Thoracic aorta (tissue), 2 donors: ENCODE measurements around the gene TRIM41. TPM values are rescaled to one million over a fixed set of nuclear protein-coding genes. Genes with fewer than 3 reads are reported as not detected.
A peak's percentile ranks its signal among the peaks of the same experiment; 100 is the strongest.

Source experiments
- ATAC-seq: fragments of 150-250 bp; one replicate; pipeline ENCODE4 v1.8.0; 2017; ENCODE audit warnings: low read depth; ENCODE audit not compliant: insufficient number of reproducible peaks, low FRiP score
- DNase-seq: peaks from one replicate; pipeline ENCODE4 v3.0.0-alpha.2; 2020; ENCODE audit warnings: low spot score
- H3K27ac ChIP-seq, 2 donors: fragments of 200-600 bp; sonication (generic); 1 replicate in 1 of 2; 2 replicates in 1 of 2; pipeline ENCODE4 v1.5.1; 2016; ENCODE audit warnings: mild to moderate bottlenecking in 2 of 2, moderate library complexity in 2 of 2
- H3K27me3 ChIP-seq: fragments of 200-600 bp; sonication (generic); replicated peaks from 2 replicates; pipeline ENCODE4 v1.6.0; 2016; ENCODE audit warnings: mild to moderate bottlenecking; ENCODE audit not compliant: insufficient read depth
- H3K36me3 ChIP-seq: fragments of 200-600 bp; sonication (generic); one replicate; pipeline ENCODE4 v1.5.1; 2016
- H3K4me1 ChIP-seq, 2 donors: fragments of 200-600 bp; sonication (generic); 1 replicate in 1 of 2; 2 replicates in 1 of 2; pipeline versions ENCODE4 v1.5.1 to v1.6.0; 2016; ENCODE audit warnings: low read depth in 2 of 2, mild to moderate bottlenecking in 1 of 2; ENCODE audit not compliant: control insufficient read depth in 1 of 2
- H3K4me3 ChIP-seq: fragments of 200-600 bp; sonication (generic); 2 replicates; pipeline ENCODE4 v1.5.1; 2016; ENCODE audit warnings: mild to moderate bottlenecking
- H3K9me3 ChIP-seq: fragments of 200-600 bp; sonication (generic); 2 replicates; pipeline ENCODE4 v1.5.1; 2016
- total RNA-seq, 2 donors: library from RNA; depleted of rRNA; stranded (reverse); fragments of >200 nt; gene quantifications; one replicate each; pipeline versions ENCODE4 v1.1.0 to v1.2.3, GENCODE V29; 2016
- TF ChIP-seq, protein P1 (sequence below): fragments of 200-600 bp; sonication (generic); IDR thresholded peaks from one replicate; pipeline ENCODE4 v1.5.1; 2019; ENCODE audit warnings: antibody characterized with exemption

The TRIM41 gene
- total RNA-seq, 2 donors from 2014 or later = 12.2 to 12.4 TPM

DNA sequence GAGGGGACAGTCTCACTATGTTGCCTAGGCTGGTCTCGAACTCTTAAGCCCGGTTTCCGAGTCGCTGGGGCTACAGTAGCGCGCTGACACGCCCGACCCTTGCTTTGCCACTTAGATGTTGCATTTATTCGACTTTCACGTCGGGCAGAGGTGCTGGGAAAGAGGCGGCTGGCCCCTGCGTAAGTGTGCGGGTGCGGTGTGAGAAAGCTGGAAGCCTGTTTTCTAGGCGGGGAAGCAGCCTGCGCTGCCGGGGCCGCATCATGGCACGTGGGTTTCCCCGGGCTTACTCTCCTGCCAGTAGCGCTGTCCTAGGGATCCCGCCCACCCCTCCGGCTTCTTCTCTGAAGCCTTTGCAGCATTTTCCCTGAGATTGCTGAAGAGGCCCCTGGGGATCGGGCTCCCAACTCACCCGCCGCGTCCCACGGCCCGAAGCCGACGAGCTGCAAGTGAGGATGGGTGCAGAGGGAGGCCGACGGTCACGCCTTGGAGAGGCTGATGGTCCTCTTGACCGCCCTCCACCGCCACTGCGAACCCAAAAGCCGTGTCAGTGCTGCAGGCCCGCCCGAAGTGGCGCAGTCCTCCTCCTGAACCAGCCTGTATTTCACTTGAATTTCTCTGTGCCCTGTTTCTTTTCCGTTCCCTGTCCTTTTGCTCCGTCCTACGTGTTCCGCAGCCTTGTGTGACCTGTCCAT is 5.8 kb upstream of the TRIM41 start:
- H3K27ac ChIP-seq = peak overlapping the region; percentile 49 to 60
- TF ChIP-seq, protein P1, sequence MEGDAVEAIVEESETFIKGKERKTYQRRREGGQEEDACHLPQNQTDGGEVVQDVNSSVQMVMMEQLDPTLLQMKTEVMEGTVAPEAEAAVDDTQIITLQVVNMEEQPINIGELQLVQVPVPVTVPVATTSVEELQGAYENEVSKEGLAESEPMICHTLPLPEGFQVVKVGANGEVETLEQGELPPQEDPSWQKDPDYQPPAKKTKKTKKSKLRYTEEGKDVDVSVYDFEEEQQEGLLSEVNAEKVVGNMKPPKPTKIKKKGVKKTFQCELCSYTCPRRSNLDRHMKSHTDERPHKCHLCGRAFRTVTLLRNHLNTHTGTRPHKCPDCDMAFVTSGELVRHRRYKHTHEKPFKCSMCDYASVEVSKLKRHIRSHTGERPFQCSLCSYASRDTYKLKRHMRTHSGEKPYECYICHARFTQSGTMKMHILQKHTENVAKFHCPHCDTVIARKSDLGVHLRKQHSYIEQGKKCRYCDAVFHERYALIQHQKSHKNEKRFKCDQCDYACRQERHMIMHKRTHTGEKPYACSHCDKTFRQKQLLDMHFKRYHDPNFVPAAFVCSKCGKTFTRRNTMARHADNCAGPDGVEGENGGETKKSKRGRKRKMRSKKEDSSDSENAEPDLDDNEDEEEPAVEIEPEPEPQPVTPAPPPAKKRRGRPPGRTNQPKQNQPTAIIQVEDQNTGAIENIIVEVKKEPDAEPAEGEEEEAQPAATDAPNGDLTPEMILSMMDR = no peak
- H3K4me1 ChIP-seq = peaks cover 9% of the 10 kb centered on the region in 2 donors
- no peaks in the 10 kb centered on the region for H3K36me3 ChIP-seq
- DNase-seq (no peak), ATAC-seq (no peak)
- H3K9me3 ChIP-seq = no peaks in the 10 kb centered on the region
- H3K4me3 ChIP-seq = peak overlapping the region; percentile 66
- H3K27me3 ChIP-seq = no peaks in the 10 kb centered on the region

DNA sequence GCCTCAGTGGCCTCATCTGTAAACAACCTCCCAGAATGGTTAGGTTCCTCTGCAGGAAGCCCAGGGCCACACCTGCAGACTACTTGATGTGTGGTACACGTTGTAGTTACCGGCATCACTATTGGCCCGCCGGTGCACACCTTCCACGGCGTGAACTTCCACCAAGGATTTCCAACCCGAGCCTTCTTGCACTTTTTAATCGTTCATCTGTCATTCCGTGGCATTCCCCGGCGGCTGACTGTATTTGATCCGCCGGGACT is 5.3 kb upstream of the TRIM41 start:
- ATAC-seq (no peak), DNase-seq (no peak)
- H3K9me3 ChIP-seq = no peaks in the 10 kb centered on the region
- H3K27me3 ChIP-seq = no peaks in the 10 kb centered on the region
- H3K27ac ChIP-seq = peak overlapping the region; percentile 49 to 60
- TF ChIP-seq, protein P1 = no peak
- peaks cover 9% of the 10 kb centered on the region in 2 donors for H3K4me1 ChIP-seq
- H3K4me3 ChIP-seq = peak overlapping the region; percentile 66
- H3K36me3 ChIP-seq = no peaks in the 10 kb centered on the region

DNA sequence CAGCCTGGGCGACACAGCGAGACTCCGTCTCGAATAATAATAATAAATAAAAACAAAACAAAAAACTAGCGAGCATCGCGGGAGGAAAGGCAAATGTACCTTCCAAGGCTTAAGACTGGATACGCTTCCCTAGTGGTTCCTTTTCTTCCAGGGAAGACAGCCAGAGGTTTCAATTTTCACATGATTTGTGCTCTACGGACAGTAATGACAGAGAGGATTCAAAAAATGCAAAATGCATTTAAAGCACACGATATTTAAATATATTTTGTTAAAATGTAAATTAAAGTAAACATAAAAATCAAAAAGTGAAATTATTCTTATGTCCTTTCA is 4.3 kb upstream of the TRIM41 start:
- Histone ChIP-seq H3K9me3 (no peaks in the 10 kb centered on the region), H3K36me3 (no peaks in the 10 kb centered on the region), H3K4me1 (peaks cover 9% of the 10 kb centered on the region in 2 donors), H3K27me3 (no peaks in the 10 kb centered on the region), H3K27ac (peak overlapping the region; percentile 49 to 60), H3K4me3 (peak overlapping the region; percentile 66)
- DNase-seq = no peak
- TF ChIP-seq, protein P1 = no peak
- no peak for ATAC-seq

DNA sequence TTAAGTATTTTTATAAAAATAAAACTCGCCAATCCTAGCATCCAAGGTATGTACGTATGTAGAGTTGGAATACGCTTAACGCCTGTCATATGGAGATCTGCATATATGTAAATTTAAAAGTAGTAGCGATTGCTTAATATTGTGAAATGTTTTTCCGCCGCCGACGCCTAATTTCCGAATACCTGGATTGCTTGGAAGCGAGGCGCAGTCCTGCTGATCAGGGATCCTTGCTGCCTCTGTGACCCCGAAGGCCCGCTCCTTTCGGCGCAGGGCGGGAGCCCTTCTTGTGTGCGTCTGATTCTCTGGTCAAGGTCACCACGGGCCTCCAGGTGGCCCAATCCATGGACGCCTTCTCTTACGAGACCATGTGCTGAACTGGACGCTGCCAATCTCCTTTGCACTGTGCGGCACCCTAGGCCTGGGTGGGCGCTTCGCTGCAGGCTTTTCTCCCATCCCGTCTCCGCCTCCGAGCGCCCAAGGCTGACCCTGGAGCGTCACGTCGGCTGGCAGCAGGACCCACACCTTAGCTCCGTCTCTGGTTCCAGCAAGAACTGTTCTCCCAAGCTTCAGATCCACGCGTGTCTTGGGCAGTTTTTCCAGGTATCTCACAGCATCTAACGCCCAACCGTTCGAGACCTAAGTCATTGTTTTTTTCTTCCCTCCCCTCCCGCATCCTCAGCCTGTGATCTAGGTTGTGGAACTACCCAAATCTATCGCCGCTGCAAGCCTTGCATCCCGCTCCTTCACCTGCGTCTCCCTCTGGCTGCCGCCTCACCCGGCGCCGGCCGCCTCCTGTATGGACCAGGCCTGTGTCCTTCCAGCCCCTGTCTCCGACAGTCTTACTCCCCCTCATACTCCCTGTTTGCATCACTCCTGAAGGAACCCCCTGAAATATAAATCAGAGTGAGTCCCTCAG is 3.6 kb upstream of the TRIM41 start:
- Histone ChIP-seq H3K27me3 (no peaks in the 10 kb centered on the region), H3K9me3 (no peaks in the 10 kb centered on the region), H3K4me1 (peaks cover 11 to 15% of the 10 kb centered on the region in 2 donors), H3K4me3 (no peak overlapping the region), H3K27ac (no peak overlapping the region), H3K36me3 (no peaks in the 10 kb centered on the region)
- DNase-seq (no peak), ATAC-seq (no peak)
- TF ChIP-seq, protein P1 = no peak

DNA sequence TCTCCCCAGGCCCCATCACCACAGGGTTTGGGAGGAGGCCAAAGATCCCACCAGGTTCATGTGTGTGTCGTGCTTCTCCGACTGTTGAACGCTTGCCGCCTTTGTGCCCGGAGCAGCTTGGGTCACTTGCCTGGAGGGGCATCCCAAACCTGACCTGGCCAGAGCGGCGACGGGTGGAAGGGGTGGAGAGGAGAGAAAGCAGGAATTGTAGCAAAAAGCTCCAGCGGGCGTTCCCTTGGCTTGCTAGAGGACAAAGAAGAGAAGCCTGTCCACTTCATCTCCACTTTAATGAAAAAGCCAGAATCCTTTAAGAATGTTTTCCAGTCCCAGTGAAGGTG is 2.9 kb upstream of the TRIM41 start:
- no peaks in the 10 kb centered on the region for H3K9me3 ChIP-seq
- ATAC-seq = no peak
- no peak for DNase-seq
- H3K4me1 ChIP-seq = peaks cover 12 to 22% of the 10 kb centered on the region in 2 donors
- TF ChIP-seq, protein P1 = no peak
- H3K27me3 ChIP-seq = no peaks in the 10 kb centered on the region
- H3K27ac ChIP-seq = no peak overlapping the region
- H3K4me3 ChIP-seq = no peak overlapping the region
- H3K36me3 ChIP-seq = no peaks in the 10 kb centered on the region
